Islet of Langerhans (tissue), 1 donor: ENCODE measurements around the gene MON2.
"Not testable (repeated sequence)": the region's sequence is repeated elsewhere in the genome, so short reads cannot be mapped to it uniquely, and the experiment has no call there.

Experiments used
- FAIRE-seq: peaks from one replicate; lab custom pipeline; 2011; peaks lifted over from hg19 to GRCh38; lab: Jason Lieb, UNC

The MON2 gene

DNA sequence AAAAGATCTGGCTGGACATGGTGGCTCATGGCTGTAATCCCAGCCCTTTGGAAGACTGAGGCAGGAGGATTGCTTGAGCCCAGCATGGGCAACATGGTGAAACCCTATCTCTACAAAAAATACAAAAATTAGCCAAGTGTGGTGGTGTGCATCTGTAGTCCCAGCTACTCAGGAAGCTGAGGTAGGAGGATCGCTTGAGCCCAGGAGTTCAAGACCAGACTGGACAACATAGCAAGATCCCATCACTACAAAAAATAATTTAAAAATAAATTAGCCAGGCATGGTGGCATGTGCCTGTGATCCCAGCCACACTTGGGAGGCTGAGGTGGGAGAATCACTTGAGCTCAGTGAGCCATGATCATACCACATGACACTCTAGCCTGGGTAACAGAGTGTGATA lies 92.7 kb downstream of the MON2 start:
- not testable (repeated sequence) for FAIRE-seq

DNA sequence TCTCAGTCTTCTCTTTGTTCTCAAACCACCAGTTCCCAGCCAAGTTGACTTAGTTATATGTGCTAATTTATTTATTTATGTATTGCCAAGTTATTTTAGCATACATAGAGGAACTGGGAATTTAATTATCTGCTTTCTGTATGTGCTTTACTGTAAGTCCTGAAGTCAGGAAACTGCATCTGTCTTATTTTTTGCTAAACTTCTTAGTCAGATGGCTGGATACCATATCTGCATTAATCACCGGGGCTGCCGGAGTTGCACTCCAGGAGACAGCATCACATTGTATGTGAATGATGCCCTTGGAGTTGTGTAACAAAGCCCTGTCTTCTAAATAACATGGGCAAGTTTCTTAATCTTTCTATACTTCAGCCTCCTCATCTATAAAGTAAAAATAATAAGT lies 96.2 kb downstream of the MON2 start:
- FAIRE-seq = no peak

DNA sequence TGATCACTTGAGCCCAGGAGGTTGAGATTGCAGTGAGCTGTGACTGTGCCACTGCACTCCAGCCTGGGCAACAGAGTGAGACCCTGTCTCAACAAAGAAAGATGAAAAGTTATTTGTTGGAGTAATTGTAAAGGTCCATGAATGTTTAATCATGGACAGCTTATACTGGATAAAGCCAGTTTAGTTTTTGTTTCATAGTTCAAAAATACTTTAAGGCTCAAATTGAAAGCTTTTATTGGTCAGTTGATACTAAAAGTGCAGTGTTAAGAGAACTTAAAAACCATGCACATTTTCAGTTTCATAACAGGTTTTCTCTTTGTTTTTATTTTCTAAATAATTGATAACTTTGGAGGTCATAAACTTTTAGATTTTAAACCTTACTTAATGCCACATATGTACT lies 108.4 kb downstream of the MON2 start:
- FAIRE-seq = peak; percentile 41

- FAIRE-seq = peak; percentile 86
These were observed 109.9 kb downstream of the MON2 start for GRCh38 chr12:62576503-62576902.

- FAIRE-seq = no peak
These were observed 112.1 kb downstream of the MON2 start for GRCh38 chr12:62578726-62579125.

- FAIRE-seq = peak; percentile 96
These were observed 114.8 kb downstream of the MON2 start for GRCh38 chr12:62581288-62582064.

DNA sequence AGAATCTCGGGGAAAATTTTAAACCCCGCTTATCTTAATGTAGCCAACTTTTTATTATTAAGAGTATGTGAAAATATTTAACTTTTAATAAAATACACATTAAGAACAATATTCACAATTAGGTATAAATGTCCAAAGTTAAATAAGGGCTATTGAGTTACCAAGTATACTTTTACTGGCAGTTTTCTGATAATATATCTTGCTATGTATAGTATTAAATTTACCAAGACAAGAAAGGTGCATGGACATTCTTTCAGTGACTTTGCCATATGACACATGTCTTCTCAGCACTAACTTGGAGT lies 115.4 kb downstream of the MON2 start:
- FAIRE-seq = no peak

- FAIRE-seq = no peak
These were observed 118.0 kb downstream of the MON2 start for GRCh38 chr12:62584619-62585018.

GRCh38 chr12:62586850-62587249 lies 120.2 kb downstream of the MON2 start:
- FAIRE-seq = no peak

GRCh38 chr12:62588916-62589315 lies 122.3 kb downstream of the MON2 start:
- peak; percentile 55 for FAIRE-seq

- no peak for FAIRE-seq
These were observed 130.6 kb downstream of the MON2 start for GRCh38 chr12:62597253-62597652.

GRCh38 chr12:62598846-62599245 lies 132.2 kb downstream of the MON2 start:
- no peak for FAIRE-seq

DNA sequence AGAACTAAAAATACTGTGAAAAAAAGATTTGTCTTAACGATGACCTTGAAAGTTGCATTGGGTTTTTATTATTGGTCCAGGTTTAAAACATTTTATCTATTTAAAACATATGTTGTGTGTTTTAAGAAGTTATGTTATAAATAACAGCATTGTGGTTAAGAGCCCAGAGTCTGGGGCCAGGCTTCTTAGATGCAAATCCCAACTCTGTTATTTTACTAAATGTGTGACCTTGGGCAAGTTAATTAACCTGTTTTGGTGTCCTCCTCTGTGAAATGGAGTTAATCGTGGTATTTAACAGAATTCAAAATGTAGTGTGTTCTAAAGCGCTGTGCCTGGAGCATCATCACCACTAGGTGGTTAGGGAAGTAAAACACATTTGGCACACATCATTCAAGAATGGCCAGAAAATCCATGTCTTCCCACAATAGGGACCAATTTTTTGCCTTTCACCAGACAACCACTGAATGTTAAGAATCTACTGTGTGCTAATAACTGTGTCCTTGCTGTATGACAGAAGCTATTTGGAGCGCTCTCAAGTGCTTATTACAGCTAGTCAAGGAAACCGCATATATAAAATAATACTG lies 133.3 kb downstream of the MON2 start:
- FAIRE-seq = no peak

GRCh38 chr12:62601765-62602164 lies 135.1 kb downstream of the MON2 start:
- no peak for FAIRE-seq

GRCh38 chr12:62602255-62603060 lies 135.8 kb downstream of the MON2 start:
- no peak for FAIRE-seq

DNA sequence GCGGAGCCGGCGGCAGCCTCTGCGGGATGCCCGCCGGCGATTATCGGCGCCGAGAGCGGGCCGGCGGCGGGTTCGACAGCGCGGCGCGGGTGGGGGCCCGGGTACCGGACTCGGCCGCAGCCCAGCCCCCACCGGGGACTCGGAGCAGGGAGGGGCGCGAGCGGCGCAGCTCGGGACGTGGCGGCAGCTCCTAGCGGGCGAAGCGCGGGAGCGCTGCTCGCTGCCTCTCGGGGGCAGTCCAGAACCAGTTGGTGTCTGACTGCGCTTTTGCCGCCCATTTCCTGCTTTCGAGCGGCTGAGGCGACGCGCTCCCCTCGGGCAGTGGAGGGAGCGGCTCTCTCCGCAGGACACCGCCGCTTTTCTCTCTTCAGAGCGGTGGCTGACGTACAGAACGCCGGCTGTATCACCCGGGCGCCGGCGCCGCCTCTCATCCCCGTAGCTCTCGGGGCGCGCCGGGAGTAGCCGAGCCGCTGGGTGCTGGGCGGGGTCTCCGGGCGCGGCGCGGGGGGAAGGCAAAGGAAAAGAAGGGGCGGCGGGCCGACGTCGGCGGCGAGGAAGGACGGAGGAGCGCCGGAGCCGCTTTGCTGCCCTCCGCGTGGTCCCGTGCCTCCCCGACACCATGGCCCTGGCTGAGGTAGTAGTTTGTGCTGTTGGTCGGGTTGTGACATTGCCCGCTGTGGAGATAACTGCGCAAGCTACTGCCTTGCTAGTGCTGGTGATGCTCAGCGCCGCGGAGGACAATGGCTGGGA lies 136.6 kb downstream of the MON2 start:
- FAIRE-seq = no peak

DNA sequence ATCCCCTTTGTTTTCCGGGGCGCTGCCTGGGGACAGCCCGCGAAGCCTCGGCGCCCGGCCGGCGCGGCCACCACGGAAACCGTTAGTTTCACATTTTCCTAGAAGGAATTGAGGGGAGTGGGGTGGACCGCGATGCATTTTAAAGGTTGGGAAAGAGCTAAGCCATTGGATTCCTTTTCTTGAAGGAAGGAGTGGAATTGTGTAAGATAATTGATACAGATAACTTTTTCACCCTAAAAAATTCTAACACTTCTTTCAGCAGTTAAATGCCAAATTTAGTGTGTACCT lies 137.1 kb downstream of the MON2 start:
- FAIRE-seq = no peak

GRCh38 chr12:62604373-62604772 lies 137.7 kb downstream of the MON2 start:
- no peak for FAIRE-seq

DNA sequence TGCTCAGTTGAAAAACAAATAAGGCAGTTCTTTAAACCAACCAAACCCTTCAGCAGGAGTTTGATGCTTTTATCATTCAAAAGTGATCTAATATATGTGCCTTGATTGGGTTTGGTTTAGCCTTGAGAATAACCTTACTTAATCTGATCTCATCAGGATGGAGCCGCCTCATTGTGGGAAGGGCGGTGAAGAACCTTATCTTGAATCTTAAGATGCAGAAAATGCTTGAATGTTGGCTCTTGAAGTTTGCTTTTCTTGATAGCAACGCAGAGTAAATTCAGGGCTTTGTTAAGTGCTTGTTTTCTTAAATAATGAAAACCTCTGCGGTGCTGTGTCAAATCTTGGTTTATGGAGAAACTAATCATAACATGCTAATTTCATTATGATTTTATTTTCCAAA lies 138.2 kb downstream of the MON2 start:
- FAIRE-seq = no peak

- FAIRE-seq = no peak
These were observed 139.4 kb downstream of the MON2 start for GRCh38 chr12:62605981-62606380.

DNA sequence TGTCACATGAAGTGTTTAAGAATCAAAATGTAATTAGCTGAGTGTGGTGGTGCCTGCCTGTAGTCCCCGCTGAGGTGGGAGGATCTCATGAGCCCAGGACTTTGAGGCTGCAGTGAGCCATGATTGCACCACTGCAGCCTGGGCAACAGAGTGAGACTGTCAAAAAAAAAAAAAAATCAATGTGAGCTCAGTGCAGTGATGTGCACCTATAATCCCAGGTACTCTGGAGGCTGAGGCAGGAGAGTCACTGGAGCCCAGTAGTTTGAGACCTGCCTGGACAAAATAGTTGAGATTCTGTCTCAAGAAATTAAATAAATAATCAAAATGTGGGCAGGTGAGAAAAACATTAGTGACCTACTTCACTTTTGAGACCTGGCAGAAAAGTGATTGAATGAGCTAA lies 140.0 kb downstream of the MON2 start:
- FAIRE-seq = no peak

GRCh38 chr12:62613081-62613480 lies 146.5 kb downstream of the MON2 start:
- FAIRE-seq = no peak

- no peak for FAIRE-seq
These were observed 151.7 kb downstream of the MON2 start for GRCh38 chr12:62618319-62618718.
